ENCODE data around the gene FARP1.

- TF ChIP-seq CTCF (IDR thresholded peaks at IDR 0.05) (no peak), POLR2A (IDR thresholded peaks at IDR 0.05) (no peak)
Measured at GRCh38 chr13:98460516-98460915, 317.6 kb downstream of the FARP1 start.
